ENCODE results near the gene RPS27.

RPS27 gene

GRCh38 chr1:153945131-153945794 lies 45.3 kb upstream of the RPS27 start:
- Mint-ChIP-seq H3K4me3 (peak overlapping the region; percentile 86), H3K4me1 (peaks cover 36% of the 10 kb centered on the region), H3K9me3 (no peaks in the 10 kb centered on the region), H3K27me3 (ENCODE audit: low read depth, poor library complexity) (no peaks in the 10 kb centered on the region), H3K27ac (peak overlapping the region; percentile 88), H3K36me3 (ENCODE audit: low read depth) (peaks cover 17% of the 10 kb centered on the region)
- TF ChIP-seq, protein P1, sequence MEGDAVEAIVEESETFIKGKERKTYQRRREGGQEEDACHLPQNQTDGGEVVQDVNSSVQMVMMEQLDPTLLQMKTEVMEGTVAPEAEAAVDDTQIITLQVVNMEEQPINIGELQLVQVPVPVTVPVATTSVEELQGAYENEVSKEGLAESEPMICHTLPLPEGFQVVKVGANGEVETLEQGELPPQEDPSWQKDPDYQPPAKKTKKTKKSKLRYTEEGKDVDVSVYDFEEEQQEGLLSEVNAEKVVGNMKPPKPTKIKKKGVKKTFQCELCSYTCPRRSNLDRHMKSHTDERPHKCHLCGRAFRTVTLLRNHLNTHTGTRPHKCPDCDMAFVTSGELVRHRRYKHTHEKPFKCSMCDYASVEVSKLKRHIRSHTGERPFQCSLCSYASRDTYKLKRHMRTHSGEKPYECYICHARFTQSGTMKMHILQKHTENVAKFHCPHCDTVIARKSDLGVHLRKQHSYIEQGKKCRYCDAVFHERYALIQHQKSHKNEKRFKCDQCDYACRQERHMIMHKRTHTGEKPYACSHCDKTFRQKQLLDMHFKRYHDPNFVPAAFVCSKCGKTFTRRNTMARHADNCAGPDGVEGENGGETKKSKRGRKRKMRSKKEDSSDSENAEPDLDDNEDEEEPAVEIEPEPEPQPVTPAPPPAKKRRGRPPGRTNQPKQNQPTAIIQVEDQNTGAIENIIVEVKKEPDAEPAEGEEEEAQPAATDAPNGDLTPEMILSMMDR (IDR thresholded peaks at IDR 0.05) = no peak
- no peak for DNase-seq

DNA sequence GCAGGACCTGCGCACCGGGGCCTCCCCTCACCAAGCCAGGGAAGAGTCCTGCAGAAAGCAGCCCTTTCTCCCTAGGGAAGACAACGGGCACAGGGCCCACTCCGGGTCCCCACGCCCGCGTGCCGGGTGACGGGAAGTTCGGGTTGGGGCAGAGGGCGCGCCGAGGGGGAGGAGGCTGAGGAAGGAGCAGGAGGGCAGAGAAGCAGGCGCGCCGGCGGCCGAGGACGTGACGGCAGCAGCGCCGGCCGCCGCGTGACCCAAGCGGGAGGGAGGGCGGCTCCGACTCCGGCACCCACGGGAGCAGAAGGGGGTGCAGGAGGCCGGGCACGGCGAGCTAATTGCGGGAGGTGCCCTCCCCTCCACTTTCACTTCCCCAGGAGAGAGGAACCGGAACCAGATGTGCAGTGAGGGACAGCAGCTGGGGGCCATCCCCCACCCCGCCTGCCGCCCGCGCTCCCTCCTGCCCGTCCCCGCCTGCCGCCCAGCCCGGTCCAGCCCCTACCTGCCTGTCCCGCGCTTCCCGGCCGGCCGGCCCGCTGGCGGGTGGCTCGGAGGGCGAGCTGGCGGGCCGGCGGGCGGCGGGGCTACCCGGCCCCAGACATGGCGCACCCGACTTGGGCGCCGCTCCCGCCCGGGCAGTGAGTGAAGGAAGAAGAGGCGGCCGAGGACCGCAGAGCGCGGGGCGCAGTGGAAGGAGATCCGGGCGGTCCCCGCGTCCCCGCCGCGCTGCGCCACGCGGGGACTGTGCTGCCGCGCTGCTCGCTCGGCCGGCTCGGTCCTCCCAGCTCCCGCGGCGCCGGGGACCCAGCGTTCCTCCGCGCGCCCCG lies 44.6 kb upstream of the RPS27 start:
- Mint-ChIP-seq H3K9me3 (no peaks in the 10 kb centered on the region), H3K4me1 (peaks cover 36% of the 10 kb centered on the region), H3K27me3 (ENCODE audit: low read depth, poor library complexity) (no peaks in the 10 kb centered on the region), H3K36me3 (ENCODE audit: low read depth) (peaks cover 17% of the 10 kb centered on the region), H3K27ac (peak overlapping the region; percentile 88), H3K4me3 (peak overlapping the region; percentile 86)
- DNase-seq = peak; percentile 62
- TF ChIP-seq, protein P1 (IDR thresholded peaks at IDR 0.05) = no peak

GRCh38 chr1:153946622-153947241 lies 43.8 kb upstream of the RPS27 start, which contains the start of gene DENND4B:
DENND4B (minus strand) TSS chr1:153946718; CDS start chr1:153944374, 2,344 bp downstream.
- H3K36me3 Mint-ChIP-seq (ENCODE audit: low read depth) = peaks cover 20% of the 10 kb centered on the region

GRCh38 chr1:153951183-153951582 lies 39.4 kb upstream of the RPS27 start:
- no peak for DNase-seq
- no peaks in the 10 kb centered on the region for H3K9me3 Mint-ChIP-seq
- TF ChIP-seq, protein P1 (IDR thresholded peaks at IDR 0.05) = no peak
- no peak overlapping the region for H3K27ac Mint-ChIP-seq
- H3K4me1 Mint-ChIP-seq = peaks cover 35% of the 10 kb centered on the region
- no peaks in the 10 kb centered on the region for H3K27me3 Mint-ChIP-seq (ENCODE audit: low read depth, poor library complexity)
- no peak overlapping the region for H3K4me3 Mint-ChIP-seq
- H3K36me3 Mint-ChIP-seq (ENCODE audit: low read depth) = peaks cover 36% of the 10 kb centered on the region

More at GRCh38 chr1:153946622-153947241, 43.8 kb upstream of the RPS27 start, which contains the start of gene DENND4B:
- no peaks in the 10 kb centered on the region for H3K9me3 Mint-ChIP-seq
- peak; percentile 87 for DNase-seq
- H3K4me3 Mint-ChIP-seq = peak within 1 kb of the TSS; percentile 86
- TF ChIP-seq, protein P1 (IDR thresholded peaks at IDR 0.05) = peak; percentile 88
- peak within 1 kb of the TSS; percentile 88 for H3K27ac Mint-ChIP-seq
- H3K27me3 Mint-ChIP-seq (ENCODE audit: low read depth, poor library complexity) = no peaks in the 10 kb centered on the region
- peaks cover 36% of the 10 kb centered on the region for H3K4me1 Mint-ChIP-seq

DNA sequence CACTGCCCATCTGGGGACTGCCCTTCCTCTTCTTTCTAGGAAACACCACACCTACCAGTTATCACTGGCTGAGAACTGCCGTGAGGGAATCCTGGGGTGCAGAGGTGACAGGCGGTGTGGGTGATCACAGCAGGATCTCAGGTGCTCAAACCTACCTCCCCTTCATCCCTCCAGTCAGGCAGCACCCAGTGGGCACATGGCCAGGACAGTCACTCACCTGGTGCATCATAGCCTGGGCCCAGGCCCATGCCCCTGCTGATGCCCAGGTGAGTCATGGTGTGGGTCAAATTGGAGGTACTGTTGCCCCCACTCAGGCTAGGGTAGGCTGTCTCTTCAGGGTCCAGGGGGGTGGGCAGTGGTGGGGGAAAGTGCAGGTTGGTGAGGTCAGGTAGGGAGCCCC lies 38.8 kb upstream of the RPS27 start:
- Mint-ChIP-seq H3K4me3 (no peak overlapping the region), H3K4me1 (peaks cover 39% of the 10 kb centered on the region), H3K36me3 (ENCODE audit: low read depth) (peaks cover 36% of the 10 kb centered on the region), H3K27ac (no peak overlapping the region), H3K9me3 (no peaks in the 10 kb centered on the region), H3K27me3 (ENCODE audit: low read depth, poor library complexity) (no peaks in the 10 kb centered on the region)
- TF ChIP-seq, protein P1 (IDR thresholded peaks at IDR 0.05) = no peak
- no peak for DNase-seq
